ENCODE data around the gene CMTM5. TPM values are rescaled to one million over a fixed set of nuclear protein-coding genes. Genes with fewer than 3 reads are reported as not detected.

CMTM5 gene
- total RNA-seq, 4 donors from 2014 or later, result not detected

- H3K27me3 ChIP-seq, result peaks cover 0 to 6% of the 10 kb centered on the region in 2 donors
- peaks cover 0 to 16% (median 6%) of the 10 kb centered on the region in 4 donors for H3K4me1 ChIP-seq
- no peaks in the 10 kb centered on the region for H3K9me3 ChIP-seq
- H3K4me3 ChIP-seq, result peak overlapping the region; percentile 41 to 59 (median 56)
- peak in 1 of 3 donors; percentile 31 for DNase-seq
- TF ChIP-seq POLR2A (IDR thresholded peaks at IDR 0.05) (no peak), CTCF (IDR thresholded peaks at IDR 0.05) (no peak)
- H3K36me3 ChIP-seq, result no peaks in the 10 kb centered on the region
- H3K27ac ChIP-seq, result peak overlapping the region in 2 of 4 donors; percentile 53 to 63
Observed at GRCh38 chr14:23351681-23352505, 25.0 kb upstream of the CMTM5 start.

DNA sequence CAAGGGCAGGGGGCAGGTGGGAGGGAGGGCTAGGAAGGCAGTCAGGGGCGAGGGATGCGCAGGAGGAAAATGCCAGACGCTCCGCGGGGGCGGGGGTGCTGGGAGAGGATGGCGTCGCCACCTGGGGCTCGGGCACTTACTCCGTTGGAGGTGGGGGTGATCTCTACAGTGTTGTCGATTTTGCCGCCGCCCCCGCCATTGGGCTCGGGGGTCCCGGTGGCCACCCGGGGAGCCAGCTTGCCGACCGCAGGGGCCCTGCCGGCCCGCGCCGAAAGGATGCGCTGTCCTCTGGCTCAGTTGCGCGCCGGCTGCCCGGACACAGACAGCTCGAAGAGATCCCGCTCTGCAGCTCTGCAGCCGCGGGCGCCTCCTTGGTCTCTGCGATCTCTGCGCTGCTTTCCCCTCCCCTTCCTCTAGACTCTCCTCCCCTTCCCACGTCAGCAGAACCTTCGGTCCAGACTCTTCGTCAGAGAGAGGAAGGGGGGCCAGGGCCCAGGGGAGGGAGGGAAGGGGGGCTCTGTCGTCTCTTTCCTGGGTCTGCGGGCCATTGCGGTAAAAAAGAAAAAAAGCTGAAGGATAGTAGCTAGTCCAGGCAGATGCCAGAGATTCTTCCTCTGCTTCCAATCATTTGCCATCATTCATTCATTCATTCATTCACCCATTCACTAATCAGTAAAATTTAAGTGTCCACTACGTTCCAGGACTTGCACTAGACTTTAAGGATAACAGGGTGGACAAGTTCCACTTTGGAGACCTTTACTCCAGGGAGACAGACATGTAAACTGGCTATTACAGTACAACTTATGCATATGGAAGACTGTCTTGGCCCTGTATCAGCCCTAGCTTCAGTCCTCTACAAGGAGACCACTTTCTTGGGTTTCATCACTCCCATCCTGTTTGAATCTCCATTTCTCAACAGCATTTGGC lies 24.1 kb upstream of the CMTM5 start, which contains the start of gene SLC22A17:
SLC22A17 (minus strand) TSS at position 382 of the 927 bp plus-strand sequence.
- Histone ChIP-seq H3K4me1 (peaks cover 0 to 16% (median 6%) of the 10 kb centered on the region in 4 donors), H3K36me3 (no peaks in the 10 kb centered on the region), H3K9me3 (no peaks in the 10 kb centered on the region), H3K27me3 (peaks cover 0 to 6% of the 10 kb centered on the region in 2 donors), H3K27ac (peak within 1 kb of the TSS in 3 of 4 donors; percentile 10 to 63 (median 53)), H3K4me3 (peak within 1 kb of the TSS; percentile 41 to 59 (median 56))
- DNase-seq, result peak; percentile 48 to 78 (median 63)
- TF ChIP-seq POLR2A (IDR thresholded peaks at IDR 0.05) (no peak), CTCF (IDR thresholded peaks at IDR 0.05) (no peak)

GRCh38 chr14:23353433-23353780 lies 23.4 kb upstream of the CMTM5 start:
- H3K4me1 ChIP-seq, result peaks cover 0 to 16% (median 6%) of the 10 kb centered on the region in 4 donors
- peak in 1 of 3 donors; percentile 25 for DNase-seq
- no peaks in the 10 kb centered on the region for H3K9me3 ChIP-seq
- no peak for TF ChIP-seq POLR2A (IDR thresholded peaks at IDR 0.05)
- no peak for TF ChIP-seq CTCF (IDR thresholded peaks at IDR 0.05)
- H3K4me3 ChIP-seq, result no peak overlapping the region
- peaks cover 0 to 6% of the 10 kb centered on the region in 2 donors for H3K27me3 ChIP-seq
- peak overlapping the region in 1 of 4 donors; percentile 53 for H3K27ac ChIP-seq
- no peaks in the 10 kb centered on the region for H3K36me3 ChIP-seq

DNA sequence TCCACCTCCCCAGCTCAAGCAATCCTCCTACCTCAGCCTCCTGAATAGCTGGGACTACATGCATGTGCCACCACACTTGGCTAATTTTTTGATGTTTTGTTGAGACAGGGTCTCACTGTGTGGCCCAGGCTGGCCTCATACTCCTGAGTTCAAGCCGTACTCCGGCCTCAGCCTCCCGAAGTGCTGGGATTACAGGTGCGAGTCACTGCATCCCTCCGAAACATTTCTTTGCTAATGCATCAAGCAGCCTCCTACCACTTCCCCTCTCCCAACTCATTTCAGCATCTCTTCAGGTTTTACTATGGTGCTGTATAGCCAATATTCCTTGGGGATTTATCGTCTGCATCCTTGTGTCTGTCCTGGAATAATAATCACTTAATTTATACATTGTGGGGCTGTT lies 21.9 kb upstream of the CMTM5 start:
- H3K9me3 ChIP-seq, result no peaks in the 10 kb centered on the region
- TF ChIP-seq CTCF (IDR thresholded peaks at IDR 0.05), result no peak
- TF ChIP-seq POLR2A (IDR thresholded peaks at IDR 0.05), result no peak
- no peak overlapping the region for H3K4me3 ChIP-seq
- peaks cover 0 to 6% of the 10 kb centered on the region in 2 donors for H3K27me3 ChIP-seq
- DNase-seq, result peak in 1 of 3 donors; percentile 4
- no peak overlapping the region for H3K27ac ChIP-seq
- peaks cover 0 to 16% (median 6%) of the 10 kb centered on the region in 4 donors for H3K4me1 ChIP-seq
- H3K36me3 ChIP-seq, result no peaks in the 10 kb centered on the region

GRCh38 chr14:23355871-23356435 lies 20.9 kb upstream of the CMTM5 start:
- H3K4me1 ChIP-seq, result peaks cover 0 to 16% (median 6%) of the 10 kb centered on the region in 4 donors
- no peaks in the 10 kb centered on the region for H3K9me3 ChIP-seq
- no peaks in the 10 kb centered on the region for H3K36me3 ChIP-seq
- H3K4me3 ChIP-seq, result no peak overlapping the region
- peak in 1 of 3 donors; percentile 9 for DNase-seq
- H3K27me3 ChIP-seq, result peaks cover 0 to 6% of the 10 kb centered on the region in 2 donors
- no peak for TF ChIP-seq POLR2A (IDR thresholded peaks at IDR 0.05)
- no peak for TF ChIP-seq CTCF (IDR thresholded peaks at IDR 0.05)
- H3K27ac ChIP-seq, result no peak overlapping the region
